Dedifferentiated amniotic fluid mesenchymal stem cell (primary cell): ENCODE results near the gene GM2A.
"Not testable (repeated sequence)": the region's sequence is repeated elsewhere in the genome, so short reads cannot be mapped to it uniquely, and the experiment has no call there.

Source experiments
- DNase-seq: peaks from one replicate; pipeline ENCODE4 v3.0.0-alpha.2; 2016; ENCODE audit errors: extremely low spot score

The GM2A gene

DNA sequence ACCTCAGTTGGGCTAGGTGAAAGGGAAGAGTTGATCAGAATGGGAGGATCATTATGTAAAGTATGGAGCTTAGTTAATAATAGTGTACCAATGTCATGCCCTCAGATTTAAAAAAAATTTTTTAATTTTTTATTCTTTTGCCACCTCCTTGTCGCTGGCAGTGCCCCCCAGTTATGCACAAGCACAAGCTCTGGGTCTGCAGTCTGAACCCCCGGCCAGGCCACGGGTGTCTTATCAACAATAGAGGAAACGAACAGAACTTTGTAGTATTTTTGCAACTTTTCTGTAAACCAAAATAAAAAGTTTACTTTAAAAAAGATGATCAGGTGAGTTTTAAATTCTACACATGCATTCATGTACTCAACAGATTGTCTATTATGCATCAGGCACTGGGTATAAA lies 1.4 kb upstream of the GM2A start:
- no peak for DNase-seq

DNA sequence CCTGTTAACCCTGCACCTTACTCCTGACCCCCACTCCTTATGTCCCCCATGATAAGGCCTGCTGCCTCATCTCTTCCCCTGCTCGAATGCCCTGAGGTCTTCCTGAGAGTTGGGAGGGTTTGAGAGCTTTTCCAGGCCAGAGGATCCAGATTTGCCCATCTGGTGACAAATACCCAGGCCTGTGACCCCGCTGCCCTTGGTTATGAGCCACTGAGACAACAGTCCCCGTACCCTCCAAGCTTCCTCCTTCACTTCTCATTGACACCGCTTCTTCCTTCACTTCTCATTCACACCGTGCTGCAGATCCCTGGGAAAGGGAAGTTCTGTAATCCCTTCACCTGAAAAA lies 593 bp downstream of the GM2A start:
- DNase-seq, result no peak

DNA sequence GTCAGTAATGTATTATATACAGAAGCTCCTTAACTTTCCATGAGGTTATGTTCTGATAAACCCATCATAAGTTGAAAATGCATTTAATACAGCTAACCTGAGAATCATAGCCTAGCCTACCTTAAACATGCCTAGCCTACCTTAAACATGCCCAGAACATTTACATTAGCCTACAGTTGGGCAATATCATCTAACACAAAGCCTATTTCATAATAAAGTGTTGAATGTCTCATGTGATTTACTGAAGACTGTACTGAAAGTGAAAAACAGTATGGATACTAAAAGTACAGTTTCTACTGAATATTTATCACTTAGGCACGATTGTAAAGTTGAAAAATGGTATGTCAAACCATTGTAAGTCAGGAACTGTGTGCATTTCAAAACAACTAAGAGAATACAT lies 1.6 kb downstream of the GM2A start:
- no peak for DNase-seq

DNA sequence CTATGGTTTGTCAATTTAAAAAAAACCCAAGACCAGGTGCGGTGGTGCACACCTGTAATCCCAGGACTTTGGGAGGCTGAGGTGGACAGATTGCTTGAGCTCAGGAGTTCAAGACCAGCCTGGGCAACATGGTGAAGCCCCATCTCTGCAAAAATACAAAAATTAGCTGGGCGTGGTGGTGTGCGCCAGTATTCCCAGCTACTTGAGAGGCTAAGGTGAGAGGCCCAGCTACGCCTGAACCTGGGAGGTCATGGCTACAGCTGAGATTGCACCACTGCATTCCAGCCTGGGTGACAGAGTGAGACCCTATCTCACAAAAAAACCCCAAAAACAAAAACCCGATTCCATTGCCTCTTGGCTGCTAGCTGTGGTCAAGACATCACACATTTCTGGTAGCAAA lies 2.0 kb downstream of the GM2A start:
- not testable (repeated sequence) for DNase-seq

DNA sequence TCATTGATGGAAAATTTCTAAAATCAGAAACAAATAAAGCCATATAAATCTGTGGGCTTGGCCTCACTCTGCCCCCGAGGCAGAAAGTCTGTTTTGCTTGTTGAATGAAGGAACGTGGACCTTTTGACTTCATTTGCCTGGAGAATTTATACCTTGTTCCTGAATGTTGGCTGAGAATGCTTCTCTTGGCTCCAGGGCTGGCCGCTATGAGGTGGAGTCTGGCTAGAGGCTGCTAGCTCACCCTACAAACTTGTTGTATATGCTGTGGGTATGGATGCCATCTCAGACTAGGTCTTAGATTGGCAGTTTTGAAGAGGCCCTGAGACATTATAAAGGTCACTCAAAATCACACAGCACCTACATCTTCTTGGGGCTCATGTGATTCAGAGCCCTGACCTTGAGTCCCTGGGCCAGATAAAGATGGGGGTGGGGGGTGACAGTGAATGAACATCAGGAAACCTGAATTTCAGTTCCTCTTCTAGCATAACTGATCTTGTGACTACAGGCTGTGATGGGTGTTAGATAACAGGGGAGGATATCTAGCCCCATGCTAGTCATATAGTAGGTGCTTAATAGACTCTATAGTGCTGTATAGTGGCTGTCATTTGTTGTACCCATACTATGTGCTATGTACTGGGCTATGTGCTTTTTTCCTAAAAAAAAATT lies 2.8 kb downstream of the GM2A start:
- no peak for DNase-seq

DNA sequence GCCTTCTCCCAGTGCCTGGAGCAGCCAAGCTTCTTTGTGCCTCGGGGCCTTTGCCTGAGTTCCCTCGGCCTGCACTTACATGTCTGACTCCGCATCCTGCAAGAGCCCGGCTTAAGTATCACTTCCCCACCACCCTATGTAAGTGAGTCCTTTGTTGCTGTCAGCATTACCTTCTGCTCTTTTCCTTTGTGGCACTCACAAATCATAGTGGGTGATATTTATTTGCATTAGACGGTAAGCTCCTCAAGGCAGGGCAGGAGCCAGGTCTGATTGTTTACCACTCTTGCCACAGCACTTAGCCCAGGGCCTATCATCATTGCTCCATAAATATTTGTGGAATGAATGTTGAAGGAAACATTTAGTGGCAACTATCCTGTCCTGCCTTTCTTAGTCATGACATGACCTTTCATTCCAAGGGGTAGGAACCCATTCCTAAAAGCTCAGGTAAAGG lies 4.8 kb downstream of the GM2A start:
- DNase-seq, result no peak

DNA sequence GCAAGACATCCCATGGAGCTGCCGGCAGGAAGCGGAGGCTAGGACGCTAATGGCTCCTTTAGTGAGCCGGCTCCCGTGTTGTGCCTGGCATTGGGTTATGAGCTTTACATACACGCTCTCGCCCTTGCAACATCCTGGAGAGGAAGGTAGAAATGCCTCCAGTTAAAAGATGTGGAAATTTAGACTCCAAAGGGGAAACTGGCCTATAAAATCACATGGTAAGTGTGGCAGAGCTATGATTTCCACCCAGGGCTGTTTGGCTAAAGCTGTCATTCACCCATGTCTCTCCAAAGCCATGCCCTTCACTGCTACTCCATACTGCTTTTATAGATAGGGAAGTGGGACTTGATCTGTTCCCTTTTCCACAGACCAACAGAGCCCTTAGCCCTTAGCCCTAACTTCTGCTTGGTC lies 5.2 kb downstream of the GM2A start:
- DNase-seq, result no peak

DNA sequence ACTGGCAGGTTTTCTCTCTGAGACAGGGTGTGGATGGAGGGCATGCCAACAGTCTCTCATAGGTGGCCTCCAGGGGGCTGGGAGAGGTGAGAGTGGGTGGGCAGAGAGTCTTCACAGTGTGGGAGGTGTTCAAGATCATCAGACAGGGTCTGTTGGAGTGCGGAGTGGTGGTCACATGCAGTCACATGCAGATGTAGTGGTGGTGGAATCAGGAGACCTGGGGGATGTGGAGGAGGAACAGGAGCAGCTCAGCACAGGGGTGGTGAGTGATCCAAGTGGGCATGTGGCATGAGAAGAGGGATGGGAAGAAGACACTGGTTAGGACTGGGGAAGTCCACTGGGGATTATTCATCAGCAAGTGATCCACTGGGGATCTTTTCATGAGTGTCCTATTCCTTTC lies 5.8 kb downstream of the GM2A start:
- DNase-seq, result no peak

DNA sequence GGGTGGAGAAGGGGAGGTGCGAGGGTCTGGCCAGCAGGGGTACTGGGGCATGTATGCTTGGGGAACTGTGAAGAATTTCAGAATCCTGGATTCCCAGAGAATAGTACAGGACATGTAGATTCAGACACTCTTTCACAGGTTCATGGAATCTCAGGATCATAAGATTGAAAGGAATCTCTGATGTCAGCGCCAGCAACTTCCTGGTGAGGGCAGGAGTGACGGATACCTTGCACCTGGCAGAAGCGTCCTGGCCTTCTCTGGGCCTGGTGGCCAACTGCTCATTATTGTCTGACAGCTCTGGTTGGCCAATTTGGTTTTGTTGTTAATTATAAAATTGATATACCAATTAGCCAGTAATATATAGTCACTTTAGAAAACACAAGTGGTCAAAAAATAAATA lies 6.9 kb downstream of the GM2A start:
- DNase-seq, result no peak

DNA sequence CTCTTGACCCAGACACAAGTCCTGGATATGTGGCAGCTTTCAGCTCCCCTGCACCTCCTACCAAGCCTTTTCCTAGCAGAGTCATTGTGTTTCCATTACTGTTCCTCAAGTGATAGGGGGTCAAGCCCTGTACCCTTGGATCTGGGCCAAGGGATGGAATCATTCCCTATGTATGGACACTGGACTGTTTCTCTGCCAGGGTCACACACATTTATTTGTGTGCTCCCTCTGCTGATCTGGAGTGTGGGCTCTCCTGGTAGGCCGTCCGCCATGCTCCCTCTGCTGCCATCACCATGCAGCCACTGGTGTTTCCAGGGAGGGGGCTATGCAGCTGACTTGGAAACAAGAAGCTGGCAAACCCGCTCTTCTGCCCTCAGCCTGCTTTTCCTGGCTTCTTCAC lies 9.5 kb downstream of the GM2A start:
- DNase-seq, result no peak

DNA sequence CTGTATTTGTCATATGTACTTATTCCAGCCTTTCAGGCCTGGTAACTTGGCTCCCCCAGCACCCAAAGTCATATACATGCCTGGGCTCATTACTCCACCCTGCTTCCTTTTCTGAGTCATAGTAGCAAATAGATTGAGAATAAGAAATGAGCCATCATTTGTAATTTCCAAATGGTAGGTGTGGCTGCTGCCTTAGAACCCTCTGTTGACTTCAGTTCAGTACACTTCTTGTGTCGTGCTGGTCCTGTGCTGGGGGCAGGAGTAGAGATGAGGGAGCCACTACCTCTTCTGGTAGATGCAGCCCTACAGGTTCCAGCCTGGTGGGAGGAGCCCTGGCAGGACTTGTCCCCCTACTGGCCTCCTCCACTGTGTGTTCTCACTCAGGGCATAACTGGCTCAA lies 11.1 kb downstream of the GM2A start:
- DNase-seq, result no peak

DNA sequence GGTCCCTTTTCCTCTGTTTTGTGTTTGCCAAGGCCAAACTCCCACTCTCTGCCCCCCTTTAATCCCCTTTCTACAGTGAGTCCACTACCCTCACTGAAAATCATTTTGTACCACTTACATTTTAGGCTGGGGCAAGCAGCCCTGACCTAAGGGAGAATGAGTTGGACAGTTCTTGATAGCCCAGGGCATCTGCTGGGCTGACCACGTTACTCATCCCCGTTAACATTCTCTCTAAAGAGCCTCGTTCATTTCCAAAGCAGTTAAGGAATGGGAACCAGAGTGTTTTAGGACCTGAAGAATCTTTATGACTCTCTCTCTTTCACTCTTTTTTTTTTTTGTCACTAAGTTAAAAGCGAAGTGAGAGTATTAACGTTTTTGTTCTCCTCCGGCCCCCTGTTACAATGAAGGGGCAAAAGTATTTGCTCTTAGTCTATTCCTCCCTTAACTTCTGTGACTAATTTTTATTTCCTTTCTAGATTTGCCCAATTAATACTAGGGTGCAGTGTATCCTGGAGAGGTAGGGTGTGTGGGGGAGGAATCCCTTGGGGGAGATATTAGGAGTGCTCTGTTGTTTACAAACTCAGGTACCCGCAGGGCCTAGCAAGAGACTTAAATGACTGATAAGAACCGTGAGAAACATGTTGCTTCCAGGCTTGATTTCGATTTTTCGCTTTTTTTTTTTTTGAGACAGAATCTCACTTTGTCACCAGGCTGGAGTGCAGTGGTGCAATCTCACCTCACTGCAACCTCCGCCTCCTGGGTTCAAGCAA lies 14.7 kb downstream of the GM2A start:
- no peak for DNase-seq

DNA sequence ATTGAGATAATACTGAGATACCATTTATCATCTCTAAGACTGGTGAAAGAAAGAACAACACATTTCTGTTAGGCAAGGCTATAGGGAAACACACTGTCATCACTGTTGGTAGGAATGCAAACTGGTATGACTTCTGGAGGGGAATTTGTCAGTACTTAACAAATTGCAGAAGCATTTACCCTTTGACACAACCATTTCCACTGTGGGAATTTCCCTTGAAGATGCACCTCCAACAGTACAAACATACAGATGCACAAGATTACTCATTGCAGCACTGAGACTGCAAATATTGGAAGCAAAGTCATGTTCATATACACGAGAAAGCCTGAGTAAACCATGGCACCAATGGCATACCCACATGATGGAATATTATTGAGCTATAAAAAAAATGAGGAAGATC lies 17.6 kb downstream of the GM2A start:
- peak; percentile 20 for DNase-seq

DNA sequence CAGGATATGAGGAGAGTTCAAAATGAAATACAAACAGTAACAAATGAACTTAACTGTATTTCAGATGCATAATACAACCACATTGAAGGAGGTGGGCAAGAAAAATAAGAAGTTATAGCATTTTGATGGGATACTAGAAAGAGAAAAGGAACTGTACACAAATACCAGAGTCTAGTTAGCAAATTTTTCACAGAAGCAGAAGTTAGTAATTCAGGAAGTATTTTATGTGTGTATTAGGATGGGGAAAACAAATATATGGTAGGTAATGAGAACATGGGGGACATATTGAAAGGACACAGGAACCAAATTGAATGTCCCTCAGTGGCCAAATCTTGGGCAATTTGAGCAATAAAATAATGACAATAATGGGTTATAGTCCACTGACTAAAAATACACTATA lies 18.4 kb downstream of the GM2A start:
- DNase-seq, result no peak

DNA sequence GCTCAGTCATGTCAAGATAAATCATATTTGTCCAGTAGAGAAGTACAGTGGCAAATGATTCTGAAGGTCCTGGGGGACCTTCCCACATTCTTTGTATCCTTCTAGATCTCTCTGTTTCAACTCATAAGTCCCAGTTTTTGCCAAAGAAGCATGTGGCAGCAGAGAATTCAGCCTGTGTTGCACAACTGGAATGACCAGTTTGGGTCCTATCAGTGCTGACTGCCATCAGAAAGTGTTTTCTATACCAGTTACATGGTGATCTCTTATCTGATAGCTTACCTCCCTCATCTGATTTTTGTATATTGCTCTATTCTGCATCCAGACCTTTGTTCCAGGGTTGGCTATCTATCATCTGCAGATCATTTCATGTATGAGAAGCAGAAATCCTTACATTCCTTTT lies 21.7 kb downstream of the GM2A start:
- DNase-seq, result no peak

DNA sequence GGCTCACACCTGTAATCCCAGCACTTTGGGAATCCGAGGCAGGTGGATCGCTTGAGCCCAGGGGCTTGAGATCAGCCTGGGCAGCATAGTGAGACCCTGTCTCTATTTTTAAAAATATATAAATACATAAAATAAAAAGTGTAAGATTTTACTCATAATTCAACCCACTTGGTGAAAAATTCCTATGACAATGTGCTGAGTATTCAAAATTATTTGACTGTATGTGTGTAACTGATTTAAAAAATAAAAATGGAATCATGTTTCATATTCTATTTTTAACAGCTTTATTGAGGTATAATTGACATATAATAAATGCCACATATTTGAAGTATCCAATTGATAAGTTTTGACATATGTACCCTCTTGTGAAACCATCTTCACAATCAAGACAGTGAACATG lies 22.8 kb downstream of the GM2A start:
- no peak for DNase-seq

DNA sequence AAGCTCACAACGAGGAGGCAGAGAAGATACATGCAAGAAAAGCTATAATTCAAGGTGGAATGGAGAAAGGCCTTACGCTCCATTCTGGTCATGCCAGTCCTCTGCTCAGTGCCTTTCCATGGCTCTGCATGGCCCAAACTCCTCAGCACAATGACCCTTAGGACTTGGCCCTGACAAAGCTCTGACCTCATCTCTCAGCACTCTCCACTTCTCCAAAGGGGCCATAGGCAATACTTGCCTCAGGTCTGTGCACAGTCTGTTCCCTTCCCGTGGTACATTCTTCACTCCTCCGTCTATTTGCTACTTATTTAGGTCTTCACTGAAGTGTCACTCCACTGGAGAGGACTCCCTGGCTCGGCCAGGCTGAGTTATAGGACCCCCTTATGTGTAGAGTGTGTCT lies 25.9 kb downstream of the GM2A start:
- DNase-seq, result no peak

DNA sequence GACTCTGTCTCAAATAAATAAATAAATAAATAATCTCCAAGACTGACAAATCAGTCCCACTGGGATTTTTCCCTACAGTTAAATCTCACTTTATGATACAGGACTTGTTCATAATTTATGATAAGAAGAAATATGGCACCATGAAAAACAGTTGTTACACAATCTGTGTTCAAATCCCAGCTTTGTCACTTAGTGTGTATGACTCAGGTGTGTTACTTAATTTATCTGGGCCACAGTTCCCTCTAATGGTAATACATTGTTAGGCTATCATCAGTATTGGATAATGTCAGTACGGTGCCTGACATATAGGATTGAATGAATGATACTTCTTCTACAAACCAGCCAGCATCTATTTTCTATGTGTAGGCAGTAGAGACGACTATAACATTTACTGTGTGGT lies 27.5 kb downstream of the GM2A start:
- DNase-seq, result no peak

DNA sequence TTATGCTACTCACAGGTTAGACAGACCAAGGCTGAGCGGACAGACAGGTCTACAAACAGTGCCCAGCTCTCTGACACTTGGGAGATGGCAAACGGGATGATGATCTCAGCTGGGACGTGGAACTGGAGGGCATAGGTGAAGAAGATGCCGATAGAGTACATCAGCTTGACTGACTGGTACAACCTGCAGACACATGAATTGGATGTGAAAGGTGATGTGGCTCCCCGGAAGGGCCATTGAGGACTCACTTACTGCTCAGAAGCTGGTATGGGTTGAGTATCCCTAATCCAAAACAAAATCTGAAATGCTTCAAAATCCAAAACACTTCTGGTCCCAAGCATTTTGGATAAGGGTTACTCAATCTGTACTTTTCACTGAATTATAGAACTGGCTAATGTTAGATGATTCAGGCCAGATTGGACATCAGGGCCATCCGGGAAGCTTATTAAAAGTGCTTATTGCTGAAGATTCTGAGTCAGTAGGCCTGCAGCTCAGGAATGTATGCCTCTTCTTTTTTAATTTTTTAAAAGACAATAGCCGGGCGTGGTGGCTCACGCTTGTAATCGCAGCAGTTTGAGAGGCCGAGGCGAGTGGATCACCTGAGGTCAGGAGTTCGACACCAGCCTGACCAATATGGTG lies 28.1 kb downstream of the GM2A start:
- DNase-seq, result no peak

DNA sequence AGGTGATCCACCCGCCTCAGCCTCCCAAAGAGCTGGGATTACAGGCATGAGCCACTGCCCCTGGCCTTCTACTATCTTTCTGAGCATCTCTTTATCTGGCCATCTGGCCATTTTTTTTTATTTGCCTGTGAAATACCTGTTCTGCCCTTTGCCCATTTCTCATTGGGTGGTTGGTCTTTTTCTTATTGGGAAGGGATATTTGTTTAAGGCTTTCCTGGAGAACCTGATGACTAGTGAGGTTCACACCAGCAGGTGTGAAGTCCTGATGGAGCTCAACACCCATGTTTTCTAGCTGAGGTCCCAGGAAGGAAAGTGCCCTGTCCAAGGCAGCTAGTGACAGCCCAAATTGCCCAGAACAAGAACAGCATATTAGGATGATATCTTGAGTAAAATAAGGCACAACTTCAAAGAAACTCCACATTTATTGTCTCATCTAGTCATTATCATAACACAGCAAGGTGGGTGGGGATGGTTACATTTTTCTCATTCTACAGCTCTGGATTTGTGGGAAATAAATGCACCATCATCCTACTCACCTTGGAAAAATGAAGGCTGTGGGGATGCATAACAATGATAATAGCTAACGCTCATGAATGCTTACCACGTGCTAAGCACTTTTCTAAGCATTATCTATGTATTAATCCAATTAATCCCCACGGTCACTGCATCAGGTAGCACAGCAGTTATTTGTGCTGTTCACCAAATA lies 30.3 kb downstream of the GM2A start:
- no peak for DNase-seq

DNA sequence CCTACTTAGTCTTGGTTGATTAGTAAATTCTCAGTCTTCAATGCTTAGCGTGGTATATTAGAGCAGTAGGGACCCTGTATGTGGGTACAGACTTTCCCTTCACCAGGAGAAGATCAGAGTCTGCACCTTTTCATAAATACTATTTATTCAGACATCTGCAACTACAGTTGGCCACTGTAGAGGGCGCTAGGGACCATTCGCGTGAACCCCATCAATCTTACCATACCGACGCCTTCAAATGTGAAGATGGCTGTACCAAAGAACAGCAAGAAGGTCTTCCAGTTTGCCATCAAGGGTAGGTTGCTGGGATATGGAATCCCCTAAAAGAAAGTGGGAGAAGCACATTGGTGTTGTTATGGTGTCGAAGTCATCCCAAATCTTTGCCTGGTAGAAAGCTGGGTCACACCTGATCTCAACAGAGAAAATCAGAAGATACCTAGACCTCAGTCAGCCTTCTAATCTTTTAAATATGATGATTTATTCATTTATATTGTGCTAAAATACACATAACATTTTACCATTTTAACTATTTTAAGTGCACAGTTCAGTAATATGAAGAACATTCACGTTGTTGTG lies 31.5 kb downstream of the GM2A start:
- DNase-seq, result no peak

DNA sequence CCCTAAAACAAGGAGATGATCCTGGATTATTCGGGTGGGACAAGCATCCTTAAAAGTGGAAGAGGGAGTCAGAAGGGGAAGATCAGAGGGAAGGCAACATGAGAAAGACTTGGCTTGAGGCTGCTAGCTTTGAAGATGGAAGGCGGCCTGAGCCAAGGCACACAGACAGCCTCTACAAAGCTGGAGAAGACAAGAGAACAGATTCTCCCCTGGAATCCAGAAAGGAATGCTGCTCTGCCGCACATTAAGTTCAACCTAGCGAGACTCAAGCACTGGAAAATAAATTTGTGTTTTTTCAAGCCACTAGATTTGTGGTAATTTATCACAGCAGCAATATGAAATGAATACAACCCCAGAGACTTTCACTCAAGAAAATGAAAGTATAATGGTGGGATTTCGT lies 32.7 kb downstream of the GM2A start:
- no peak for DNase-seq
